HL-60 (cell line): ENCODE data around the gene DGCR8.

Experiments
- REST ChIP-seq: IDR thresholded peaks from 2 replicates; pipeline ENCODE4 v1.6.1; 2012; ENCODE audit warnings: low read depth; ENCODE audit not compliant: insufficient replicate concordance
- TF ChIP-seq, protein P1 (sequence below): IDR thresholded peaks from one replicate; pipeline ENCODE4 v1.5.1; 2011; ENCODE audit warnings: low read length, control low read depth, inconsistent platforms; ENCODE audit not compliant: insufficient read depth

DNA sequence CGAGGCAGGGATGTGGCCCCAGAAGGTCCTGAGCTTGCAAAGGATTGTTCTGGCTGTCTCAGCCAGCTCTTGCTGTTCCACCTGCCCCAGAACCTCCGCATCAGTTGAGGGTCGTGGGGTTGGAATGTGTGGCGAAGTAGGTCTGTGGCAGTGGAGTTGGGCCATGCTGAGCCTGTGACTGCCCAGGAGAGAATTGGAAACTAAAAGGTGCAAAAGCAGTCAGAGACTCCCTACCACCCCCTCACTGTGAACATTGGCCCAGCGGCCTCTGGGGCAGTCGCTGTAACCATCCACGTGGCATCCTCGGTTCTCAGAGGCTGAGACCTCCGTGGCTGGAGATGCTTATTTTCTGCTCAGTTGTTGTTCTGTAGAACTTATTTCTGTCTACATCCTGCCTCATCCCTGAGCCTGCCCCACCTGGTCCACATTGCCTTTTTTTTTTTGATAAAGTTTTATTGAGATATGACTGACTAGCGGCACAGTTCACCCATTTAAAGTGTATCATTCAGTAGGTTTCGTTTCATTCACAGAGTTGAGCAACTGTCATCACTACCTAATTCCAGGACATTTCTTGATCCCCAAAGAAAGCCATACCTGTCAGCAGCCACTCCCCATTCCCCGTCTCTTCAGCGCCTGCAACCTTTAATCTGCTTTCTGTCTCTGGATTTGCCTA is 22.3 kb upstream of the DGCR8 start:
- TF ChIP-seq, protein P1, sequence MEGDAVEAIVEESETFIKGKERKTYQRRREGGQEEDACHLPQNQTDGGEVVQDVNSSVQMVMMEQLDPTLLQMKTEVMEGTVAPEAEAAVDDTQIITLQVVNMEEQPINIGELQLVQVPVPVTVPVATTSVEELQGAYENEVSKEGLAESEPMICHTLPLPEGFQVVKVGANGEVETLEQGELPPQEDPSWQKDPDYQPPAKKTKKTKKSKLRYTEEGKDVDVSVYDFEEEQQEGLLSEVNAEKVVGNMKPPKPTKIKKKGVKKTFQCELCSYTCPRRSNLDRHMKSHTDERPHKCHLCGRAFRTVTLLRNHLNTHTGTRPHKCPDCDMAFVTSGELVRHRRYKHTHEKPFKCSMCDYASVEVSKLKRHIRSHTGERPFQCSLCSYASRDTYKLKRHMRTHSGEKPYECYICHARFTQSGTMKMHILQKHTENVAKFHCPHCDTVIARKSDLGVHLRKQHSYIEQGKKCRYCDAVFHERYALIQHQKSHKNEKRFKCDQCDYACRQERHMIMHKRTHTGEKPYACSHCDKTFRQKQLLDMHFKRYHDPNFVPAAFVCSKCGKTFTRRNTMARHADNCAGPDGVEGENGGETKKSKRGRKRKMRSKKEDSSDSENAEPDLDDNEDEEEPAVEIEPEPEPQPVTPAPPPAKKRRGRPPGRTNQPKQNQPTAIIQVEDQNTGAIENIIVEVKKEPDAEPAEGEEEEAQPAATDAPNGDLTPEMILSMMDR: no peak
- no peak for TF ChIP-seq REST
